RCC 7860 (cell line): ENCODE results near the gene PHF19.
A peak's percentile ranks its signal among the peaks of the same experiment; 100 is the strongest.

Source experiments
- DNase-seq: peaks from one replicate; pipeline ENCODE4 v3.0.0-alpha.2; 2015; ENCODE audit warnings: low spot score
- FAIRE-seq: peaks from 2 replicates; lab custom pipeline; 2012; peaks lifted over from hg19 to GRCh38; lab: Jason Lieb, UNC

Gene PHF19

GRCh38 chr9:120855827-120856670 lies 20.9 kb downstream of the PHF19 start:
- FAIRE-seq (no peak), DNase-seq (no peak)

DNA sequence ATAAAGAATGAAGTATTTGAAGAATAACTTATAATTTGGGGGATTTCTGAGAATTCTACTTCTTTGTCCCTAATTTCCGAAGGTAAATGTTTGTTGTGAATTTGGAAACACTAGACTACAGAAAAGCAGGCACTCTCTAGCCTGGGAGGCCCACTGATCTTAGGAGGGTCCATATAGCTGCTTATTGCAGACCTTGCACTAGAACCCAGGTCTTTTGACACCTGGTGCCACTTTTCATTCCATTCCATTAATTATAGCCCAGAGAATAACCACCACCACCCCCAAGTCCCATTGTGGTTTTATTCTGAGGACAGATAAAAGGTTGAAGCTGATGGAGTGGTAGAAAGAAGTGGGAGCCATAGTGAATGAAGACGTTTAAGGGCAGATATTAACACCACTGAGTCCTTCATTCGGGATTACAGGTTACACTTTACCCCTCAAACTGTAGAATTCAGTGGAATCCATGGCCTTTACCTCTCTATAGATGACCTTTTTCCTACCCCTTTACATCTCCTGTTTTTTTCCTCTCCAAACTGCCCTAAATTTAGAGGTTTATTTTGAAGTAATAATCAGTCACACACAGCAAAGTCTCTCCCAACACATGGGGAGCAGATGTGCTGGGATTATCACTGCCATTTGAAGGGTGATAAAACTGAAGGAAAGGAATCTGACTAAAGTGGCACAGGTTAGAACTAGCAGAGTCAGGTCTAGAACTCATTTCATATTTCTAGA lies 22.2 kb downstream of the PHF19 start:
- no peak for DNase-seq
- FAIRE-seq, result no peak

DNA sequence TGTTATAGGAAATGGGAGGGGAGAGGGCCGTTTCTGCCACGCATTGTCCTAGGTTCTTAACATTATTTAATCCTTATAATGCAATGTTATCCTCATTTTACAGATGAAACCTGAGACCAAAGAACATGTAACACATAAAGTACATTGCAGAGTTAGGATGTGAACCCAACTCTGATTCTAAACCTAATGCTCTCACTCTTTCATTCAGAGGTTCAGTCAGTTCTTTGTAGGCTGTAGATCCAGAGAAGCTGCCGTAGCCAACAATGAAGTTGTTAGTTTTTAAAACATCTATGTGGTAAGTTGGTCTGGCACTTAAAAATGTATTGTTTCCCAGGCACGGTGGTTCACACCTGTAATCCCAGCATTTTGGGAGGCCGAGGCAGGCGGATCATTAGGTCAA lies 23.8 kb downstream of the PHF19 start:
- no peak for DNase-seq
- FAIRE-seq, result no peak

- DNase-seq (peak; percentile 26), FAIRE-seq (no peak)
Observed at GRCh38 chr9:120852240-120853010, 24.6 kb downstream of the PHF19 start.

GRCh38 chr9:120851449-120851848 lies 25.5 kb downstream of the PHF19 start:
- no peak for FAIRE-seq
- no peak for DNase-seq

DNA sequence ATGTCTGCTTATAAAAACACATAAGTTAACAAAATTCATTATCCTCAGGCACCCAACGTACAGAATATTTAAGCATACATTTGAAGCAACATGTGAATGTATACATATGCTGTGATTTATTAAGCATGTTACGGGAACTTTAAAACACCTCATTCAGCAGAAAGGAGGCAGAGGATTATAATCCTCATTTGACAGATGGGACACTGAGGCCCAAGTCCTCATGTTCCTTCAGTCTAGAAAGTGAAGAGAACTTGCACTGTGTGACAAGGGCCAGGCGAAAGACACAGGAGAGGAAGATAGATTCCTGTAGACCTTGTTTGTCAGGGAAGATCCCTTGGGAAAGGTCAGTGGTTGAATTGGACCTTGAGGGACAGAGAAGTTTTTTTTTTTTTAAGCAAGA lies 26.7 kb downstream of the PHF19 start:
- DNase-seq (no peak), FAIRE-seq (no peak)

GRCh38 chr9:120846906-120847305 lies 30.1 kb downstream of the PHF19 start:
- FAIRE-seq (no peak), DNase-seq (no peak)

GRCh38 chr9:120846251-120846889 lies 30.6 kb downstream of the PHF19 start:
- DNase-seq (no peak), FAIRE-seq (no peak)

- DNase-seq (no peak), FAIRE-seq (no peak)
Observed at GRCh38 chr9:120845255-120845654, 31.7 kb downstream of the PHF19 start.

DNA sequence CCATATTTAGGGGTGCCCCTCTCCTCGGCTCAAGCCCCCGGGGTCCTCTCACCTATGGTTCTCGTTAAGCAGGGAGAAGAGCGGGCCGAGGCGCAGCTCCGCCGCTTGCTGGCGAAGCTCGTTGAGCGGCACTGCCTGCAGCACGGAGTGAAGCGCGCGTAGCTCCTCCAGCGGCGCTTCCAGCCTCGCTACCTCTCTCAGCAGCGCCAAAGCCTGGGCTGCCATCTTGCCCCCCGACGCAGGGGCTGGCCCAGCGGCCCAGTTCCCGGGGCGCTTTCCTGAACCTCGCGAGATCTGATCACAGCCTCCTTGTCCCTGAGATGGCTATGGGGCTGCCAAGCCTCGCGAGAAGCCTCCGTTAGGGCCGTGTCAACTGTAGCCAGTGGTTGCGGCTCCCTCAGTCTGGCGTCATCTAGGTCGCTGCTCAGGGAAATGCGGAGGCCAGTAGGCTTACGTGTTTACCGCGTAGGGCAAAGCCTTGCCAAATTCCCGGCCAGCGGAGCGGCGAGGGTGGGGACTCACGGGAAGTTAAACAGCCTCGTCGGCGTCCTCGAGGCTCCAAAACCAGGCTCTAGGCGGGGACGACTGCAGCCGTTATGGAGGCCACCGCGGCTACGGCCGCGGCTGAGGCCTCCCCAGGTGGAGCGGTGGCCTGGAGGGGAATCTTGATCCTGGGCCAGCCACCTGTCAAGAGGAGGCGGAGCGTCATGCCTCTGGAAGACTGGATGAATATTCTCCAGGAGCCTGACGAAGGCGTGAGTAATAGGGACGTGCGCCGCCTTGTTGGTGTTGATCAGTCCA lies 34.1 kb downstream of the PHF19 start, which contains the start of gene PSMD5:
PSMD5 (minus strand) TSS at position 238 of the 801 bp plus-strand sequence; CDS start at position 225, 13 bp downstream.
- FAIRE-seq, result peak; percentile 77
- DNase-seq, result peak; percentile 98

- DNase-seq (no peak), FAIRE-seq (no peak)
Observed at GRCh38 chr9:120841930-120842684, 34.9 kb downstream of the PHF19 start.

DNA sequence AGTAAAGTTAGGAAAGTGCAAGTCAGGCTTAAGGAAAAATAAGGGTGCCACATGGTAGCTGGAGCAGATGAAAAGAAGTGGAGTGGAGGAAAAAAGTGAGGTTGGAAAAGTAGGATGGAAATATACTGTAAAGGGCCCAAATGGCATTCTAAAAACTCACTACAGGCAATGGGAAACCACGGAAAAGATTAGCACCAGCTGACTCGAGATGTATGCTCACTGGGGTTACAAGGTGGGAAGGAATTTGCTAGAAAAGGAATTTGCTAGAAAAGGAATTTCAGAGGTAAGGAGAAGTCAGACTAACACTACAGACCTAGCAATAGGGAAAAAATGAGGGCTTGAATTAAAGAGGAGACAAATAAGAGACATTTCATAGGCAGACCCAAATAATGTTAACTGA lies 37.8 kb downstream of the PHF19 start:
- peak; percentile 46 for DNase-seq
- FAIRE-seq, result no peak

DNA sequence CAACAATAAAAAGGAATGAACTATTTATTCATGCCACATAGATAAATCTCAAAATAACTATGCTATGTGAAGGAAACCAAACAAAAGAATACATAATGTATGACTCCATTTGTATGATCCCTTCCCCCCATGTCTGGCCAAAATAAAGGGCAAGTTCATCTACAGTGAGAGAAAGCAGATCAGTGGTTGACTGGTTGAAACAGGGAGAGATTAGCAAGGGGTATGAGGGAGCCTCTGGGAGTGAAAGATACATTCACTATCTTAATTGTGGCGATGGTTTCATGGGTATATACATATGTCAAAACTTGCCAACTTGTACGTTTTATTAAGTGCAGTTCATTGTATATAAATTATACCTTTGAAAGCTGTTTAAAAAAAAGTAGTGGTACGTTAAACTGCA lies 39.1 kb downstream of the PHF19 start:
- DNase-seq (no peak), FAIRE-seq (no peak)

DNA sequence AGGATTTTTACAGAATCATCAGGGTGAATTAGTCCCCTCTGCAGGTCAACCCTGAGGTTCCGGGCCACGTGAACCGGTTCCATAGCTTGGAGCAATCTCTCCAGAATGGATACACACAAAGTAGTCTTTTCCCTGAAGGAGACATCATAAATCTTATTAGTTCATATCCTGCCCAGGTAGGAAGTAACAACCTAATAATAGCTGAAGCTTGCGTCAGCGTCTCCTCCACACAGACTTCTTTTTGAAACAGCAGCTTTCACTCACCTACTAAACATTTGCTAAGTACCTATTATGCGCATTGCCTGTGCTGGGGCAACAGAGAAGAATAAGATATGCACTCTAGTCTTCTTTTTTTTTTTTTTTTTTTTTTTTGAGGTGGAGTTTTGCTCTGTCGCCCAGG lies 43.7 kb downstream of the PHF19 start:
- no peak for DNase-seq

GRCh38 chr9:120832807-120833206 lies 44.2 kb downstream of the PHF19 start:
- DNase-seq (no peak), FAIRE-seq (no peak)

More for the DNA sequence above, 43.7 kb downstream of the PHF19 start:
- FAIRE-seq, result no peak

- no peak for FAIRE-seq
Observed at GRCh38 chr9:120830865-120831264, 46.1 kb downstream of the PHF19 start.

GRCh38 chr9:120830151-120830550 lies 46.8 kb downstream of the PHF19 start:
- FAIRE-seq, result no peak
- no peak for DNase-seq

More at GRCh38 chr9:120830865-120831264, 46.1 kb downstream of the PHF19 start:
- no peak for DNase-seq

DNA sequence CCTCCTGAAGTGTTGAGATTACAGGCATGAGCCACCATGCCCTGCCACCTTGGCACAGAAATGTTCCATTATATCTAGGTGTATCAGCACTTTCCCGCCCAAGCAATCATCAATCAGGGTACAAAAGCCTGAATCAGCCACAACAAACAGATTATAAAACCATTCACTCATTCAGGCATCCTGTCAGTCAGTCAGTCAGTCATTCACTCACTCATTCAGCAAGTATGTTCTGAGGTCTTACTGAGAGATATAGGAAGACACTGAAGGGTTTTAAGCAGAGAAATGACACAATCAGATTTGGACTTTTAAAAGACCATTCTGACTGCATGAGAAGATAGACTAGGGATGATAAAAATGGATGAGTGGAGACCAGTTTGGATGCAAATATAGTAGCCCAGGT lies 47.3 kb downstream of the PHF19 start:
- no peak for DNase-seq
- no peak for FAIRE-seq

GRCh38 chr9:120820095-120820494 lies 56.9 kb downstream of the PHF19 start:
- DNase-seq (no peak), FAIRE-seq (no peak)
